ENCODE data around the gene SCGB1D2.

GRCh38 chr11:62205441-62205840, 36.6 kb upstream of the SCGB1D2 start:
- TF ChIP-seq, protein P1, sequence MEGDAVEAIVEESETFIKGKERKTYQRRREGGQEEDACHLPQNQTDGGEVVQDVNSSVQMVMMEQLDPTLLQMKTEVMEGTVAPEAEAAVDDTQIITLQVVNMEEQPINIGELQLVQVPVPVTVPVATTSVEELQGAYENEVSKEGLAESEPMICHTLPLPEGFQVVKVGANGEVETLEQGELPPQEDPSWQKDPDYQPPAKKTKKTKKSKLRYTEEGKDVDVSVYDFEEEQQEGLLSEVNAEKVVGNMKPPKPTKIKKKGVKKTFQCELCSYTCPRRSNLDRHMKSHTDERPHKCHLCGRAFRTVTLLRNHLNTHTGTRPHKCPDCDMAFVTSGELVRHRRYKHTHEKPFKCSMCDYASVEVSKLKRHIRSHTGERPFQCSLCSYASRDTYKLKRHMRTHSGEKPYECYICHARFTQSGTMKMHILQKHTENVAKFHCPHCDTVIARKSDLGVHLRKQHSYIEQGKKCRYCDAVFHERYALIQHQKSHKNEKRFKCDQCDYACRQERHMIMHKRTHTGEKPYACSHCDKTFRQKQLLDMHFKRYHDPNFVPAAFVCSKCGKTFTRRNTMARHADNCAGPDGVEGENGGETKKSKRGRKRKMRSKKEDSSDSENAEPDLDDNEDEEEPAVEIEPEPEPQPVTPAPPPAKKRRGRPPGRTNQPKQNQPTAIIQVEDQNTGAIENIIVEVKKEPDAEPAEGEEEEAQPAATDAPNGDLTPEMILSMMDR (IDR thresholded peaks at IDR 0.05), result no peak
- no peak for TF ChIP-seq ZFX (IDR thresholded peaks at IDR 0.05; ENCODE audit: borderline replicate concordance)
